RWPE2 (cell line): Measurements from ENCODE around the gene GORAB.

Source experiments
- ATAC-seq: fragments of 200-7000 bp; cut with Tn5 transposase; 3 replicates; pipeline ENCODE4 v1.9.1; 2021; ENCODE audit warnings: low read depth
- DNase-seq: peaks from one replicate; pipeline ENCODE4 v3.0.0-alpha.2; 2020; ENCODE audit warnings: low spot score
- H3K27ac ChIP-seq: fragments of 450-650 bp; 2 replicates; pipeline ENCODE4 v1.5.1; 2017; ENCODE audit warnings: mild to moderate bottlenecking; ENCODE audit not compliant: poor library complexity, severe bottlenecking
- H3K27me3 ChIP-seq: fragments of 250-450 bp; sonication (Bioruptor Pico); 2 replicates; pipeline ENCODE4 v1.5.1; 2021; ENCODE audit warnings: mild to moderate bottlenecking, moderate library complexity; ENCODE audit not compliant: insufficient read depth, poor library complexity, severe bottlenecking
- H3K36me3 ChIP-seq: fragments of 250-450 bp; sonication (Bioruptor Pico); 2 replicates; pipeline ENCODE4 v1.5.1; 2020; ENCODE audit warnings: low read depth, mild to moderate bottlenecking, moderate library complexity
- H3K4me1 ChIP-seq: fragments of 250-450 bp; sonication (Bioruptor Pico); 2 replicates; pipeline ENCODE4 v1.5.1; 2021; ENCODE audit warnings: mild to moderate bottlenecking, moderate library complexity; ENCODE audit not compliant: insufficient read depth, poor library complexity, severe bottlenecking
- H3K4me3 ChIP-seq: fragments of 250-450 bp; sonication (Bioruptor Pico); 2 replicates; pipeline ENCODE4 v1.5.1; 2021; ENCODE audit warnings: mild to moderate bottlenecking, moderate library complexity; ENCODE audit not compliant: severe bottlenecking
- H3K9me3 ChIP-seq: fragments of 250-450 bp; sonication (Bioruptor Pico); 2 replicates; pipeline ENCODE4 v1.5.1; 2021; ENCODE audit warnings: mild to moderate bottlenecking, moderate library complexity; ENCODE audit not compliant: severe bottlenecking
- TF ChIP-seq, protein P1 (sequence below): fragments of 450-650 bp; IDR thresholded peaks from one replicate; pipeline ENCODE4 v1.5.1; 2017; ENCODE audit warnings: mild to moderate bottlenecking, moderate library complexity; ENCODE audit not compliant: poor library complexity, severe bottlenecking

The GORAB gene

DNA sequence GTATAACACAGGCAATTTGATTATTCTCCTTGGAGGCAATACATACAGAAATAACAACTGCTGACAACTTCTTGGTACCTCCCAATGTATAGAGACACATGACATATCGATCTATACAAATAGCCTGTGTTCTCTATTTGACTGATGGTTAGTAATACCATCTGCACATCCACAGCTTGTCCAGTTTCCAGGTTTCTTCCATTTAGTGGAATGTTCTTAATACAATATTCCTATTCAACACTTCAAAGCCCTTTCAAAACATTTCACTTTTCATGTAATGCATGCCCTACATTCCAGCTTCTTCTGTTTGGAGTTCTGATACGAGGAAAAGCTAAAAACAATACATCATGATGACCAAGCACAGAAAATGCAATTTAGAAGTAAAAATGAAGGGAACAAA is 37.0 kb upstream of the GORAB start:
- ATAC-seq (no peak), DNase-seq (no peak)
- Histone ChIP-seq H3K27me3 (no peaks in the 10 kb centered on the region), H3K4me3 (no peak overlapping the region), H3K27ac (no peak overlapping the region), H3K36me3 (no peaks in the 10 kb centered on the region), H3K4me1 (no peaks in the 10 kb centered on the region), H3K9me3 (no peaks in the 10 kb centered on the region)
- TF ChIP-seq, protein P1, sequence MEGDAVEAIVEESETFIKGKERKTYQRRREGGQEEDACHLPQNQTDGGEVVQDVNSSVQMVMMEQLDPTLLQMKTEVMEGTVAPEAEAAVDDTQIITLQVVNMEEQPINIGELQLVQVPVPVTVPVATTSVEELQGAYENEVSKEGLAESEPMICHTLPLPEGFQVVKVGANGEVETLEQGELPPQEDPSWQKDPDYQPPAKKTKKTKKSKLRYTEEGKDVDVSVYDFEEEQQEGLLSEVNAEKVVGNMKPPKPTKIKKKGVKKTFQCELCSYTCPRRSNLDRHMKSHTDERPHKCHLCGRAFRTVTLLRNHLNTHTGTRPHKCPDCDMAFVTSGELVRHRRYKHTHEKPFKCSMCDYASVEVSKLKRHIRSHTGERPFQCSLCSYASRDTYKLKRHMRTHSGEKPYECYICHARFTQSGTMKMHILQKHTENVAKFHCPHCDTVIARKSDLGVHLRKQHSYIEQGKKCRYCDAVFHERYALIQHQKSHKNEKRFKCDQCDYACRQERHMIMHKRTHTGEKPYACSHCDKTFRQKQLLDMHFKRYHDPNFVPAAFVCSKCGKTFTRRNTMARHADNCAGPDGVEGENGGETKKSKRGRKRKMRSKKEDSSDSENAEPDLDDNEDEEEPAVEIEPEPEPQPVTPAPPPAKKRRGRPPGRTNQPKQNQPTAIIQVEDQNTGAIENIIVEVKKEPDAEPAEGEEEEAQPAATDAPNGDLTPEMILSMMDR: no peak

GRCh38 chr1:170498876-170499275 is 33.1 kb upstream of the GORAB start:
- no peaks in the 10 kb centered on the region for H3K9me3 ChIP-seq
- H3K27me3 ChIP-seq: peaks cover 3% of the 10 kb centered on the region
- DNase-seq: no peak
- H3K4me3 ChIP-seq: no peak overlapping the region
- no peaks in the 10 kb centered on the region for H3K4me1 ChIP-seq
- no peak overlapping the region for H3K27ac ChIP-seq
- no peaks in the 10 kb centered on the region for H3K36me3 ChIP-seq
- TF ChIP-seq, protein P1: no peak
- ATAC-seq: no peak

DNA sequence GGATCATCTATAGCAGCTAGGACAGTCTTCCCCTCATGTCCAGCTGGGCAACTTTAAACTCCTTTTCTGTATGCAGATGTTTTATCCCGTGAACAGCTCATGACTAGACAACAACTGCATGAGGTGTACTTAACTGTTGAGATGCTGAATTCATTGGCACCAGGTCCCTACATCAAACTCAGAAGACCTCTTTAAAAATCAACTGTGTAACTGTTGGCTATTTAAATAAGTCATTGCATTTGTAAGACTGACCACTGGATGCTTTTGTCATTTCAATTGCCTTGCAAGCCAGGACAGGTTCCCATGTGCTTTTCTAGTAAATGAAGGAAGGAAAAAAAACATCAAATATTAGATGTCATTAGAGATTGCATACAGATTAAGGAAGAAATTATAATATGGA is 28.3 kb upstream of the GORAB start:
- Histone ChIP-seq H3K27me3 (peaks cover 8% of the 10 kb centered on the region), H3K9me3 (no peaks in the 10 kb centered on the region), H3K27ac (no peak overlapping the region), H3K4me1 (no peaks in the 10 kb centered on the region), H3K4me3 (no peak overlapping the region), H3K36me3 (no peaks in the 10 kb centered on the region)
- ATAC-seq (no peak), DNase-seq (no peak)
- TF ChIP-seq, protein P1: no peak

GRCh38 chr1:170510163-170510562 is 21.8 kb upstream of the GORAB start:
- H3K27ac ChIP-seq: no peak overlapping the region
- H3K4me3 ChIP-seq: no peak overlapping the region
- peaks cover 5% of the 10 kb centered on the region for H3K27me3 ChIP-seq
- ATAC-seq (no peak), DNase-seq (no peak)
- no peaks in the 10 kb centered on the region for H3K9me3 ChIP-seq
- no peaks in the 10 kb centered on the region for H3K4me1 ChIP-seq
- no peaks in the 10 kb centered on the region for H3K36me3 ChIP-seq
- TF ChIP-seq, protein P1: no peak

- TF ChIP-seq, protein P1: no peak
- no peak for DNase-seq
- no peaks in the 10 kb centered on the region for H3K4me1 ChIP-seq
- H3K27ac ChIP-seq: no peak overlapping the region
- ATAC-seq: no peak
- no peaks in the 10 kb centered on the region for H3K9me3 ChIP-seq
- no peak overlapping the region for H3K4me3 ChIP-seq
- H3K27me3 ChIP-seq: peaks cover 5% of the 10 kb centered on the region
- no peaks in the 10 kb centered on the region for H3K36me3 ChIP-seq
Observed at GRCh38 chr1:170511038-170511437, 20.9 kb upstream of the GORAB start.
